ENCODE measurements around the gene RABGAP1L. TPM values are rescaled to one million over a fixed set of nuclear protein-coding genes. Genes with fewer than 3 reads are reported as not detected.
"Not testable (repeated sequence)": the region's sequence is repeated elsewhere in the genome, so short reads cannot be mapped to it uniquely, and the experiment has no call there.

RABGAP1L gene
- total RNA-seq, 2 donors from 2014 or later: 51.4 to 124 TPM

GRCh38 chr1:174637487-174637886, 478.2 kb downstream of the RABGAP1L start:
- ATAC-seq (no peak), DNase-seq (no peak)
- Histone ChIP-seq H3K27ac (no peak overlapping the region), H3K36me3 (replicated peaks in 1 of 2; ENCODE audit: insufficient read depth in 1 of 2, low read depth in 2 of 2) (no peaks in the 10 kb centered on the region), H3K4me1 (no peaks in the 10 kb centered on the region), H3K9me3 (no peaks in the 10 kb centered on the region), H3K4me3 (no peak overlapping the region), H3K27me3 (no peaks in the 10 kb centered on the region)
- 94 to 100% methylated on average over 4 of the region's 4 CpGs for WGBS, 2 donors
- TF ChIP-seq POLR2A (IDR thresholded peaks at IDR 0.05) (no peak), CTCF (IDR thresholded peaks at IDR 0.05) (no peak)
- intact Hi-C loops (cut with DNase I): no loop called here

GRCh38 chr1:174639461-174639860, 480.1 kb downstream of the RABGAP1L start:
- no peak for TF ChIP-seq POLR2A (IDR thresholded peaks at IDR 0.05)
- no peak for TF ChIP-seq CTCF (IDR thresholded peaks at IDR 0.05)
- H3K27me3 ChIP-seq: no peaks in the 10 kb centered on the region
- 53 to 58% methylated on average over 1 of the region's 1 CpG for WGBS, 2 donors
- no peaks in the 10 kb centered on the region for H3K36me3 ChIP-seq (replicated peaks in 1 of 2; ENCODE audit: insufficient read depth in 1 of 2, low read depth in 2 of 2)
- intact Hi-C loops (cut with DNase I): no loop called here
- H3K4me1 ChIP-seq: no peaks in the 10 kb centered on the region
- H3K9me3 ChIP-seq: no peaks in the 10 kb centered on the region
- H3K4me3 ChIP-seq: no peak overlapping the region
- H3K27ac ChIP-seq: no peak overlapping the region
- no peak for ATAC-seq
- no peak for DNase-seq

GRCh38 chr1:174640783-174641182, 481.5 kb downstream of the RABGAP1L start:
- H3K4me1 ChIP-seq: no peaks in the 10 kb centered on the region
- WGBS, 2 donors: 27 to 36% methylated on average over 1 of the region's 1 CpG
- no peak for TF ChIP-seq CTCF (IDR thresholded peaks at IDR 0.05)
- no peak overlapping the region for H3K27ac ChIP-seq
- ATAC-seq: no peak
- no peak for DNase-seq
- no peaks in the 10 kb centered on the region for H3K36me3 ChIP-seq (replicated peaks in 1 of 2; ENCODE audit: insufficient read depth in 1 of 2, low read depth in 2 of 2)
- no peaks in the 10 kb centered on the region for H3K9me3 ChIP-seq
- intact Hi-C loops (cut with DNase I): no loop called here
- no peak overlapping the region for H3K4me3 ChIP-seq
- H3K27me3 ChIP-seq: no peaks in the 10 kb centered on the region

- ATAC-seq (no peak), DNase-seq (no peak)
- no peaks in the 10 kb centered on the region for H3K9me3 ChIP-seq
- intact Hi-C loops (cut with DNase I): no loop called here
- H3K4me1 ChIP-seq: no peaks in the 10 kb centered on the region
- no peak overlapping the region for H3K27ac ChIP-seq
- H3K27me3 ChIP-seq: no peaks in the 10 kb centered on the region
- H3K4me3 ChIP-seq: no peak overlapping the region
- TF ChIP-seq POLR2A (IDR thresholded peaks at IDR 0.05) (no peak), CTCF (IDR thresholded peaks at IDR 0.05) (no peak)
- H3K36me3 ChIP-seq (replicated peaks in 1 of 2; ENCODE audit: insufficient read depth in 1 of 2, low read depth in 2 of 2): no peaks in the 10 kb centered on the region
Measured at GRCh38 chr1:174642393-174642792, 483.1 kb downstream of the RABGAP1L start.

GRCh38 chr1:174643206-174643605, 483.9 kb downstream of the RABGAP1L start:
- TF ChIP-seq POLR2A (IDR thresholded peaks at IDR 0.05) (no peak), CTCF (IDR thresholded peaks at IDR 0.05) (no peak)
- Histone ChIP-seq H3K4me3 (no peak overlapping the region), H3K36me3 (replicated peaks in 1 of 2; ENCODE audit: insufficient read depth in 1 of 2, low read depth in 2 of 2) (no peaks in the 10 kb centered on the region), H3K9me3 (no peaks in the 10 kb centered on the region), H3K27me3 (no peaks in the 10 kb centered on the region), H3K4me1 (no peaks in the 10 kb centered on the region), H3K27ac (no peak overlapping the region)
- DNase-seq: no peak
- intact Hi-C loops (cut with DNase I): no loop called here
- WGBS, 2 donors: 97 to 100% methylated on average over 1 of the region's 1 CpG
- ATAC-seq: no peak

GRCh38 chr1:174649572-174649971, 490.3 kb downstream of the RABGAP1L start:
- H3K27ac ChIP-seq; H3K4me3 ChIP-seq; H3K9me3 ChIP-seq; H3K36me3 ChIP-seq (replicated peaks in 1 of 2; ENCODE audit: insufficient read depth in 1 of 2, low read depth in 2 of 2); H3K27me3 ChIP-seq; intact Hi-C loops (cut with DNase I); ATAC-seq; H3K4me1 ChIP-seq; DNase-seq: not testable (repeated sequence)
- WGBS, 2 donors: 78 to 85% methylated on average over 2 of the region's 2 CpGs

Data from body of pancreas (tissue), 4 donors.